Measurements from ENCODE around the gene WNT11.

DNA sequence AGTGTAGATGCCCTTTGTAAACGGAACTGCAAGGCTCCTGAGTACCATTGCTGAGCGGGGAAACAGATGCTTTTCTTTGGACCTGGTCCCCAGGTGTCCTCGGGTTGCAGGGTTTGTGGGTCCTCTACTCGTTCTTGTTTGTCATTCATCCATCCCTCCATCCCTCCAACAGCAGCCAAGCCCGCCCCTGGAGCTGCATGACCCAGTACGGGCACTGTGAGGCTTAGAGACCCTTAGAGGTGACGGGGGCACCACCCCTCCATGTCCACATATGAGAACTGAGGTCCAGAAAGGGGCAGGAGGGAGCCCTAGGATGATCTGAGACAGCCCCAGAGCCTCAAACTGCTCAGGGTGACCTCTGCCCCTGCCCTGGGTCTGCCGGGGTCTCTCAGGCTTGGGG is 45.4 kb downstream of the WNT11 start:
- no peak for TF ChIP-seq POLR2AphosphoS5 (IDR thresholded peaks at IDR 0.05; ENCODE audit: low read depth, low read length)
- TF ChIP-seq, protein P1, sequence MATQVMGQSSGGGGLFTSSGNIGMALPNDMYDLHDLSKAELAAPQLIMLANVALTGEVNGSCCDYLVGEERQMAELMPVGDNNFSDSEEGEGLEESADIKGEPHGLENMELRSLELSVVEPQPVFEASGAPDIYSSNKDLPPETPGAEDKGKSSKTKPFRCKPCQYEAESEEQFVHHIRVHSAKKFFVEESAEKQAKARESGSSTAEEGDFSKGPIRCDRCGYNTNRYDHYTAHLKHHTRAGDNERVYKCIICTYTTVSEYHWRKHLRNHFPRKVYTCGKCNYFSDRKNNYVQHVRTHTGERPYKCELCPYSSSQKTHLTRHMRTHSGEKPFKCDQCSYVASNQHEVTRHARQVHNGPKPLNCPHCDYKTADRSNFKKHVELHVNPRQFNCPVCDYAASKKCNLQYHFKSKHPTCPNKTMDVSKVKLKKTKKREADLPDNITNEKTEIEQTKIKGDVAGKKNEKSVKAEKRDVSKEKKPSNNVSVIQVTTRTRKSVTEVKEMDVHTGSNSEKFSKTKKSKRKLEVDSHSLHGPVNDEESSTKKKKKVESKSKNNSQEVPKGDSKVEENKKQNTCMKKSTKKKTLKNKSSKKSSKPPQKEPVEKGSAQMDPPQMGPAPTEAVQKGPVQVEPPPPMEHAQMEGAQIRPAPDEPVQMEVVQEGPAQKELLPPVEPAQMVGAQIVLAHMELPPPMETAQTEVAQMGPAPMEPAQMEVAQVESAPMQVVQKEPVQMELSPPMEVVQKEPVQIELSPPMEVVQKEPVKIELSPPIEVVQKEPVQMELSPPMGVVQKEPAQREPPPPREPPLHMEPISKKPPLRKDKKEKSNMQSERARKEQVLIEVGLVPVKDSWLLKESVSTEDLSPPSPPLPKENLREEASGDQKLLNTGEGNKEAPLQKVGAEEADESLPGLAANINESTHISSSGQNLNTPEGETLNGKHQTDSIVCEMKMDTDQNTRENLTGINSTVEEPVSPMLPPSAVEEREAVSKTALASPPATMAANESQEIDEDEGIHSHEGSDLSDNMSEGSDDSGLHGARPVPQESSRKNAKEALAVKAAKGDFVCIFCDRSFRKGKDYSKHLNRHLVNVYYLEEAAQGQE (IDR thresholded peaks at IDR 0.05; ENCODE audit: insufficient read depth in 1 of 2, low read depth in 2 of 2, low read length in 2 of 2), result no peak

Data from PFSK-1 (cell line).